Osteoblast (primary cell): Measurements from ENCODE around the gene SGPL1. TPM values are rescaled to one million over a fixed set of nuclear protein-coding genes. Genes with fewer than 3 reads are reported as not detected.

Source experiments
- DNase-seq: peaks from one replicate; pipeline ENCODE4 v3.0.0; 2011; ENCODE audit warnings: low spot score, mixed read lengths; ENCODE audit not compliant: insufficient read length; ENCODE audit errors: missing footprints
- H2AFZ ChIP-seq: 2 replicates; pipeline ENCODE4 v1.6.0; 2011; ENCODE audit warnings: mild to moderate bottlenecking, low read length
- H3K27ac ChIP-seq: 2 replicates; pipeline ENCODE4 v1.5.1; 2011; ENCODE audit warnings: mild to moderate bottlenecking, low read depth, low read length, moderate library complexity
- H3K27me3 ChIP-seq: 2 replicates; pipeline ENCODE4 v1.6.0; 2012; ENCODE audit warnings: mild to moderate bottlenecking, control low read depth, inconsistent platforms, low read length, moderate library complexity; ENCODE audit not compliant: insufficient read depth
- H3K36me3 ChIP-seq: 2 replicates; pipeline ENCODE4 v1.5.1; 2011; ENCODE audit warnings: mild to moderate bottlenecking, low read length, control low read depth, moderate library complexity; ENCODE audit not compliant: insufficient read depth
- H3K4me1 ChIP-seq: 2 replicates; pipeline ENCODE4 v1.5.1; 2011; ENCODE audit warnings: mild to moderate bottlenecking, low read length, control low read depth, moderate library complexity; ENCODE audit not compliant: insufficient read depth
- H3K4me2 ChIP-seq: 2 replicates; pipeline ENCODE4 v1.6.0; 2011; ENCODE audit warnings: mild to moderate bottlenecking, low read length; ENCODE audit not compliant: insufficient read depth
- H3K4me3 ChIP-seq: fragments of 200-600 bp; sonication (generic); 3 replicates; pipeline ENCODE4 v1.5.1; 2012; ENCODE audit warnings: mild to moderate bottlenecking, low read length, inconsistent platforms; ENCODE audit not compliant: insufficient read depth
- H3K79me2 ChIP-seq: 2 replicates; pipeline ENCODE4 v1.6.0; 2012; ENCODE audit warnings: mild to moderate bottlenecking, low read length, control low read depth, inconsistent platforms; ENCODE audit not compliant: insufficient read depth
- H3K9me3 ChIP-seq: 2 replicates; pipeline ENCODE4 v1.5.1; 2011; ENCODE audit warnings: low read depth, low read length, control low read depth
- H4K20me1 ChIP-seq: 2 replicates; pipeline ENCODE4 v1.6.0; 2012; ENCODE audit warnings: mild to moderate bottlenecking, low read length, control low read depth; ENCODE audit not compliant: insufficient read depth
- CTCF ChIP-seq: IDR thresholded peaks from 2 replicates; pipeline ENCODE4 v1.5.1; 2011; ENCODE audit warnings: mild to moderate bottlenecking, low read depth, low read length, moderate library complexity; ENCODE audit errors: extremely low read depth
- total RNA-seq: library from RNA; depleted of rRNA; stranded (reverse); fragments of >200 nt; gene quantifications from 2 replicates; pipeline ENCODE4 v1.2.3, GENCODE V29; 2012

SGPL1 gene
- total RNA-seq, 1 donor, result 47.4 TPM

- Histone ChIP-seq H3K27me3 (no peaks in the 10 kb centered on the region), H2AFZ (no peak overlapping the region), H3K4me1 (no peaks in the 10 kb centered on the region), H4K20me1 (no peaks in the 10 kb centered on the region), H3K79me2 (no peaks in the 10 kb centered on the region), H3K9me3 (no peaks in the 10 kb centered on the region), H3K4me2 (no peak overlapping the region), H3K4me3 (no peak overlapping the region), H3K27ac (no peak overlapping the region), H3K36me3 (peaks cover 14% of the 10 kb centered on the region)
- DNase-seq, result no peak
- TF ChIP-seq CTCF, result peak; percentile 26
Observed at GRCh38 chr10:70863470-70864160, 47.9 kb downstream of the SGPL1 start.

GRCh38 chr10:70864935-70865334, 49.2 kb downstream of the SGPL1 start:
- Histone ChIP-seq H3K4me1 (no peaks in the 10 kb centered on the region), H2AFZ (no peak overlapping the region), H4K20me1 (no peaks in the 10 kb centered on the region), H3K4me2 (no peak overlapping the region), H3K27ac (no peak overlapping the region), H3K9me3 (no peaks in the 10 kb centered on the region), H3K4me3 (no peak overlapping the region), H3K27me3 (no peaks in the 10 kb centered on the region), H3K36me3 (peaks cover 9% of the 10 kb centered on the region), H3K79me2 (no peaks in the 10 kb centered on the region)
- no peak for TF ChIP-seq CTCF
- DNase-seq, result no peak

DNA sequence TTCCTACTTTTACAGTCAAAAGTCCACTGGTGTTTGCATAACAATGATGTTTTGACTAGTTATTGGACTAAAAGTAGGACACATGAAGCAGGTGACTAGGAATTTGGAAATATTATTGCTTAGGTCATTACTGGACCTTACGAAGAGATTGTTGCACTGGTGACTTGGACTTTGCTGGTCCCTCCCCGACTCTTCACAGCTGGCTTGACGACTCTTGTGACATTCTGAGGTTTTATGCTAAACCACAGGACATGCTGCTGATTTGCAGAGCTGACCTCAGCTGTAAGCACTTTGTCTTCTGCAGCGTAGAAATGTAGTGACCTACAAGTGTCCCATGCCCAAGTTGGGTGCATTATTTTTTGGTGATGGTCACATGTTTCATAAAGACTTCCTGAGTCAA, 50.7 kb downstream of the SGPL1 start:
- no peak for DNase-seq
- H3K27ac ChIP-seq, result no peak overlapping the region

More for the DNA sequence above, 50.7 kb downstream of the SGPL1 start:
- no peaks in the 10 kb centered on the region for H4K20me1 ChIP-seq
- H3K4me2 ChIP-seq, result no peak overlapping the region
- H3K4me1 ChIP-seq, result no peaks in the 10 kb centered on the region
- H3K36me3 ChIP-seq, result peaks cover 16% of the 10 kb centered on the region
- no peak overlapping the region for H3K4me3 ChIP-seq
- no peak overlapping the region for H2AFZ ChIP-seq
- H3K79me2 ChIP-seq, result no peaks in the 10 kb centered on the region
- no peak for TF ChIP-seq CTCF
- no peaks in the 10 kb centered on the region for H3K27me3 ChIP-seq
- no peaks in the 10 kb centered on the region for H3K9me3 ChIP-seq
